HL-60 (cell line): Measurements from ENCODE around the gene RGS7.
"Not testable (repeated sequence)": the region's sequence is repeated elsewhere in the genome, so short reads cannot be mapped to it uniquely, and the experiment has no call there.

Experiments used
- DNase-seq, 2 experiments: peaks; one replicate each; pipeline ENCODE4 v3.0.0-alpha.2; 2010 to 2020; ENCODE audit warnings: low read depth in 1 of 2, low spot score in 1 of 2
- H3K27ac ChIP-seq: fragments of 250-450 bp; sonication (Bioruptor Pico); replicated peaks from 2 replicates; pipeline ENCODE4 v1.5.1; 2020; ENCODE audit warnings: mild to moderate bottlenecking, moderate library complexity
- H3K27me3 ChIP-seq: fragments of 250-450 bp; sonication (Bioruptor Pico); 2 replicates; pipeline ENCODE4 v1.5.1; 2021; ENCODE audit warnings: mild to moderate bottlenecking, moderate library complexity; ENCODE audit not compliant: insufficient read depth, poor library complexity, severe bottlenecking
- H3K4me3 ChIP-seq: replicated peaks from 2 replicates; pipeline ENCODE4 v1.5.1; 2011; ENCODE audit warnings: mild to moderate bottlenecking, control low read depth, low read length; ENCODE audit not compliant: insufficient read depth
- CTCF ChIP-seq: IDR thresholded peaks from one replicate; pipeline ENCODE4 v1.5.1; 2011; ENCODE audit warnings: low read length, control low read depth, inconsistent platforms; ENCODE audit not compliant: insufficient read depth
- GABPA ChIP-seq: IDR thresholded peaks from 2 replicates; pipeline ENCODE4 v1.6.1; 2012; ENCODE audit warnings: low read depth
- POLR2AphosphoS5 ChIP-seq: IDR thresholded peaks from 2 replicates; pipeline ENCODE4 v1.6.1; 2012; ENCODE audit warnings: low read depth
- REST ChIP-seq: IDR thresholded peaks from 2 replicates; pipeline ENCODE4 v1.6.1; 2012; ENCODE audit warnings: low read depth; ENCODE audit not compliant: insufficient replicate concordance
- SPI1 ChIP-seq: IDR thresholded peaks from 2 replicates; pipeline ENCODE4 v1.6.1; 2012; ENCODE audit warnings: low read depth, mild to moderate bottlenecking, borderline replicate concordance

Gene RGS7

GRCh38 chr1:240976685-240977084 lies 380.3 kb downstream of the RGS7 start:
- DNase-seq: no peak
- TF ChIP-seq POLR2AphosphoS5: no peak
- no peak for TF ChIP-seq REST
- no peak for TF ChIP-seq GABPA
- TF ChIP-seq CTCF: no peak
- no peak overlapping the region for H3K4me3 ChIP-seq
- no peaks in the 10 kb centered on the region for H3K27me3 ChIP-seq
- no peak overlapping the region for H3K27ac ChIP-seq

GRCh38 chr1:240973875-240974274 lies 383.1 kb downstream of the RGS7 start:
- no peak for DNase-seq
- TF ChIP-seq POLR2AphosphoS5: no peak
- no peak for TF ChIP-seq GABPA
- no peak for TF ChIP-seq CTCF
- no peak for TF ChIP-seq SPI1
- H3K27ac ChIP-seq: no peak overlapping the region

GRCh38 chr1:240972059-240972458 lies 384.9 kb downstream of the RGS7 start:
- H3K27me3 ChIP-seq, H3K27ac ChIP-seq, H3K4me3 ChIP-seq, DNase-seq: not testable (repeated sequence)

More at GRCh38 chr1:240973875-240974274, 383.1 kb downstream of the RGS7 start:
- no peak overlapping the region for H3K4me3 ChIP-seq
- no peaks in the 10 kb centered on the region for H3K27me3 ChIP-seq

GRCh38 chr1:240970253-240970652 lies 386.8 kb downstream of the RGS7 start:
- Histone ChIP-seq H3K27ac (no peak overlapping the region), H3K27me3 (peaks cover under 1% of the 10 kb centered on the region), H3K4me3 (no peak overlapping the region)
- DNase-seq: no peak
- TF ChIP-seq GABPA (no peak), REST (no peak), SPI1 (no peak), CTCF (no peak), POLR2AphosphoS5 (no peak)
